ENCODE results near the gene ZNF418.
"Not testable (repeated sequence)": the region's sequence is repeated elsewhere in the genome, so short reads cannot be mapped to it uniquely, and the experiment has no call there.

The ZNF418 gene

DNA sequence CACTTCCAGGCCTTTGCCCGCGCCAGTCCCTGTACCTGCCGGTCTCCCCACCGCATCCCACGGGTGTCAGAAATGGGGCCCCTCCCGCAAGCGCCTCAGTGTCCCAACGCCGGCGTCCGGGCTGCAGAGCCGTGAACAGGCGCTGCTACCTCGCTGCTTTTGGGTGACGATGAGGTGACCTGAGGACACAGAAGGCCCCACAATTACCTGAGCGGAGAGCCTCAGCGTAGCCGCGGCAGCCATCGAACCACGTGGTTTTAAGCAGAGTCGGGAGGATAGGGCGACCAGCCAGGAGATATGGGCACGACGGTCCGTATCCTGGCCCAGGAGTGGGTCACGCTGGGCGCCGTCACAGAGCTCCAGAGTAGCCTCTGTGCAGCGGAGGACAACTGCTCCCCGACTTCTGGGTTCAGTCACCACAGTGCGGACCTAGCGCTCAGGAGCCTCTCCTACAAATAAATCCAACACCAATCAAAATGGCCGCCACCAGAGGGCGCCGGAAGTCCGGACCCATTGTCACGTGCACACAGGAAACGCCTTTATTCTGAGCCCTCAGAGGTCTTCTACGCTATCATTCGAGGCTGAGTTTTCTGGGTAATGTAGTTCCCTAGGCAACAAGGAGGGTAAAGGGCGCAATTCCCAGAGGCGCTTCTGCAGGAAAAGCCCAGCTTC is 46.5 kb downstream of the ZNF418 start, which contains the start of gene ZNF814:
Gene ZNF814, minus strand, starts transcription at position 478 of the 672 bp plus-strand sequence. Its CDS starts 235 bp downstream, at position 243.
- DNase-seq (ENCODE audit: low spot score) = no peak

DNA sequence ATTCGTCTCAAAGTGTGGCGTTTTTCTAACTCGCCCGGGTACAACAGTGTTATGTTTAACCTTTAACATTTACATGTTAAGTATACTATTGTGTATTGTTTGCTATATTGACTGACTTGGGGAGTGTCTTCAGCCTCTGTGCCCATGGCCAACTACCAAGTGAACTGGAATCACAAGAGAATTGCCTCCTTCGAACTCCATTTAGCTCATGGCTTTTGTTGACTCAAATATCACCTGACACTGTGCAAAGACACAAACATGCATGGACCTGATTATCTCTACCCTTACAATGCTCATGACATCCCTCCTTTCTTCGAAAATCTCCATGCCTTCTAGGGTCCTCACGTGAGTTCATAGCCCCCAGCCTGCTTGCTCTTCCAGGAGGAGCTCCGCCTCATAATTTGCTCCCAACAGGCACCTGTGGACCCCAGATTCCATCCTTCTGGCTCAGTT is 47.1 kb downstream of the ZNF418 start:
- no peak for DNase-seq (ENCODE audit: low spot score)

DNA sequence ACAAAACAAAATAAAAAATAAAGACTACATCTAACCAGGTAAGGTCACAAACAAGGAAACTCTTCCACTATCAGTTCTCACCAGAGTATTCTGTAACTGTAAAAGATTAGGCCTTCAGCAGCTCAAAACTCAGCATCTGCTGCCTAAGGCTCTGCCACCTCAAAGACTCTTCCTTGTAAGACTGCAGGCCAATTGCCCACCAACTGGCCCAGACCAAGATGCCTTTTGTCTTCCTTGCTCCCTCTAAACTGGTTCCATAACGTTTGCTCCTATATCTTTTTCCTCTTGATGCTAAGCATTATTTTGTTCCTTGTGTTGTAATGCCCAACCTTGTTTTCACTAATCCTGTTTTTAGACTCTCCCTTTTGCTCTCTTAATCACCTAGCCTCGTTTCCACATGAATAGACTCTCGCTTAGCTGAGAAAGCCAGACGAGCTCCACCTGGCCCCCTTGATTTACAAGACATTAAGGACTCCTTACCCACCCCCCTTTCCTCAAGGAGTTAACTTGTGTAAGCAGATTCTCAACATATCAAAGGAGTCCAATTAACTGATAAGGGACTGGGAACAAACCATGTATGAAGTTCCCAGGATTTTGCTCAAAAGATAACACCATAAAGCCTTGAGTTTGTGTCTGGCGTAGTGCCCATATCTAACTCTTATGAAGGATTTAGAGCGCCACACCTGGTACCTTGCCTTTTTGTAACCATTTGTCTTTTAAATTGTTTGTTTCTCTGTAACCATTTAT is 47.8 kb downstream of the ZNF418 start:
- DNase-seq (ENCODE audit: low spot score) = no peak

DNA sequence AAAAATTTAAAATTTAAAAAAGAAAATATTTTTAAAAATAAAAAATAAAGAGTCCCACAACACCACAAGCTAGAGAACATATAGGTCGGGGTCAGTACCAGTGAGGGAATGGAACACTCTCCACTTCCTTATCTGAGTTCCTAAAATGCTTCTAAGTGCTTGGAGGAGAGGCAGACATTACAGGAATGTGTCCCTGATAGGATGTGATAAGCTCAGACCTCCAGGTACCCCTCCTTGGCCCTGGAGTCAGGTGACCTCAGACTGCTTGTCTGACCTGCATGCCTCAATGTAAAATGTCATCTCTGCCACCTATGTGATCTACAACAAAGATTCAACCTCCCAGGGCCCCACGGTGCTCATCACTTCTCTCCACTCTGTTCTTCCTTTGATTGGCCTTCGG is 49.2 kb downstream of the ZNF418 start:
- DNase-seq (ENCODE audit: low spot score) = no peak

DNA sequence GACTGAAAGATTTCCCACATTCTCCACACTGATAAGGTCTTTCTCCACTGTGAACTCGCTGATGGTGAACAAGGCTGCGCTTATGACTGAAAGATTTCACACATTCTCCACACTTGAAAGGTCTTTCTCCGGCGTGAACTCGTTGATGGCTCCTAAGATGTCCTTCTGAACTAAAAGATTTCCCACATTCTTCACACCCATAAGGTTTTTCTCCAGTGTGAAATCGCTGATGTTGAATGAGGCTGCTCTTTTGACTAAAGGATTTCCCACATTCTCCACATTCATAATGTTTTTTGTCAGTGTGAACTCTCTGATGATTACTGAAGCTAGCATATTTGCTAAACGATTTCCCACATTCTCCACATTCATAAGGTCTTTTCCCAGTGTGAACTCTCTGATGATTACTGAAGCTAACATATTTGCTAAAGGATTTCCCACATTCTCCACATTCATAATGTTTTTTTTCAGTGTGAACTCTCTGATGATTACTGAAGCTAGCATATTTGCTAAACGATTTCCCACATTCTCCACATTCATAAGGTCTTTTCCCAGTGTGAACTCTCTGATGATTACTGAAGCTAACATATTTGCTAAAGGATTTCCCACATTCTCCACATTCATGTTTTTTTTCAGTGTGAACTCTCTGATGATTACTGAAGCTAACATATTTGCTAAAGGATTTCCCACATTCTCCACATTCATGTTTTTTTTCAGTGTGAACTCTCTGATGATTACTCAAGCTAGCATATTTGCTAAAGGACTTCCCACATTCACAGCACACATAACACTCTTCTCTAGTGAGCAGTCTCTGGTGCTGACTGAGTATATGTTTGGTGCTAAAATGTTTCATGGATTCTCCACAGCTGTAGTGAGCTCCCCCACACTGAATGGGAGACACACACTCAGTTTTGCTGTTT is 61.1 kb downstream of the ZNF418 start:
- not testable (repeated sequence) for DNase-seq (ENCODE audit: low spot score)

DNA sequence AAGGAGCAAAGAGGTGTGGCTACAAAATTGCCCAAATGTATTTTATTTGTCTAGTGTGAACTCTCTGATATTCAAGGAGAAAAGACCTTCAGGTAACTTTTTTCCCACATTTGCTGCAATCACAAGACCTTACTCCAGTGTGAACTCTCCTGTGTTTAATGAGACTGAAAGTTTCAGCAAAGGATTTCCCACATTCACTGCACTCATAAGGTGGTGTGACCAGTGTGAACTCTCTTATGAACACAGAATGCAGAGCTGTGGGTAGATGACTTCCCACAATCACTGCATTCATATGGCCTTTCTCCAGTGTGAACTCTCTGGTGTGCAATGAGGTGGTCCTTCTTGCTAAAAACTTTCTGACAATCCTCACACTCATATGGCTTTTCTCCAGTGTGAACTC is 62.8 kb downstream of the ZNF418 start:
- no peak for DNase-seq (ENCODE audit: low spot score)
